ENCODE results near the gene RAD18. TPM values are rescaled to one million over a fixed set of nuclear protein-coding genes. Genes with fewer than 3 reads are reported as not detected.

RAD18 gene
- total and polyA plus RNA-seq, 9 of the 15 experiments (the other 6 are each of a cell fraction or from before 2014, with no cell fraction given), result 19.2 to 49.4 (median 34.4) TPM

DNA sequence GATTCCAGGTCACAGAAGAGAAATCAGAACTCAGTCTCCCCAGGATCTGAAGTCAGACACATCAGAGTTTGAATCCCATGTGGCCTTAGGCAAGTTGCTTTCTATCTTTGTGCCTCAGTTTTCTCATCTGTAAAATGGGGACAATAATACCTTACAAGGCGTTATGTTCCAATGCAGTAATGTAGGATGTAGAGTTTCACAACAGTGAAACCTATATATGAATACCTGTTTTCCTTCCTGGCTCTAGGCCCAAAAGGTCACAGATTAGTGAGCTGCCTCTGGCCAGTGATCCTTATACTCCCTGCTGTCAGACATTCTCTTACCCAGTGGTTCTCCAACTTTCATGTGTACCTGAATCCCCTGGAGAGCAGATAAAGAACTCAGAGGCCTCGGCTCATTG, 121.0 kb downstream of the RAD18 start:
- Histone ChIP-seq H3K4me2 (ENCODE audit: insufficient read depth, low read length) (no peak overlapping the region), H3K4me3 (no peak overlapping the region), H4K20me1 (replicated peaks; ENCODE audit: control insufficient read depth, insufficient read depth, low read length) (no peaks in the 10 kb centered on the region), H3K79me2 (ENCODE audit: control insufficient read depth, insufficient read depth, low read length) (no peaks in the 10 kb centered on the region), H2AFZ (ENCODE audit: low read depth, low read length) (no peak overlapping the region), H3K9ac (ENCODE audit: insufficient read depth in 1 of 2, low read depth in 2 of 2, low read length in 2 of 2) (no peak overlapping the region), H3K36me3 (ENCODE audit: control insufficient read depth, insufficient read depth, low read length) (no peaks in the 10 kb centered on the region), H3K4me1 (replicated peaks in 1 of 2; ENCODE audit: control insufficient read depth in 2 of 2, insufficient read depth in 2 of 2, low read length in 2 of 2) (no peaks in the 10 kb centered on the region), H3K9me1 (ENCODE audit: control insufficient read depth, insufficient read depth, low read length) (no peaks in the 10 kb centered on the region), H3K9me3 (replicated peaks; ENCODE audit: control insufficient read depth, insufficient read depth, low read depth, low read length) (no peaks in the 10 kb centered on the region), H3K27me3 (ENCODE audit: control insufficient read depth in 2 of 2, insufficient read depth in 2 of 2, low read length in 2 of 2) (no peaks in the 10 kb centered on the region), H3K27ac (ENCODE audit: extremely low read depth, low read depth, low read length) (no peak overlapping the region)
- DNase-seq (ENCODE audit: extremely low read depth in 1 of 4, low spot score in 3 of 4) (no peak), FAIRE-seq (no peak), ATAC-seq (no peak)
- 80% methylated on average over 2 of the region's 2 CpGs for WGBS (ENCODE audit: insufficient coverage, low coverage, missing lambda C conversion rate)
- POLR2A ChIA-PET, result interaction anchor here (0.9 kb wide), 1 partner anchor 20 kb away, joined by 3 read pairs; no protein-coding TSS in a partner anchor
- in situ Hi-C loops (cut with MboI), result no loop called here
- intact Hi-C loops (cut with micrococcal nuclease), result no loop called here
- CTCF ChIA-PET (ENCODE audit: low intra/inter-chr PET ratio), result no interaction called here
- BruUV-seq (replicated peaks), result no TSS peak
- peak; percentile 68 for TF ChIP-seq ADNP (tag; IDR thresholded peaks at IDR 0.05)
- TF ChIP-seq BRD9 (IDR thresholded peaks at IDR 0.05; ENCODE audit: low read depth, partially characterized antibody), result no peak
- peak; percentile 80 for TF ChIP-seq RBM25 (IDR thresholded peaks at IDR 0.05; ENCODE audit: low read depth, low read length, severe bottlenecking)
- peak; percentile 77 for TF ChIP-seq BCOR (IDR thresholded peaks at IDR 0.05)
- peak in 1 of 2 experiments; percentile 14; a peak in 1 of 4 replicates for TF ChIP-seq RCOR1 (IDR thresholded peaks at IDR 0.05; ENCODE audit: borderline replicate concordance in 1 of 2, low read depth in 2 of 2, low read length in 2 of 2)
- TF ChIP-seq KDM1A (IDR thresholded peaks at IDR 0.05), result peak; percentile 34 to 54; a peak in 2 of 4 replicates

DNA sequence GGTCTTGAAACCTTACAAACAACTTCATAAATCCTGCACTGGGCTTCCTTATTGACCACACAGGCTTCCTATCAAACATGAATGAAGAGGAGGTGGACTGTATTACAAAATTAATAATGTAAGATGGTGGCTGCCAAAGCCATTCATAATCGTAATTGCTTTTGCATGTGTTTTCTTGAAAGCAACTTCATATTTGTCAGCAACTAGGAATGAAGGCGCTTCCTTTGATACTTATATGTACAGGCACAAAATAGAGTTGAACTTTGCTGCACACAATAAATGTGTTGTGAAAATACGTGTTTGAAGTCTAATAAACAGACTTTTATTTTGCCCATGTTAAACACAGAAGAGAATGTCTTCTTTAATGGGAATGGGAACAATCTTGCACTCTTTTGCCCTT, 121.8 kb downstream of the RAD18 start:
- Histone ChIP-seq H3K9ac (ENCODE audit: insufficient read depth in 1 of 2, low read depth in 2 of 2, low read length in 2 of 2) (no peak overlapping the region), H3K27ac (ENCODE audit: extremely low read depth, low read depth, low read length) (no peak overlapping the region), H3K36me3 (ENCODE audit: control insufficient read depth, insufficient read depth, low read length) (no peaks in the 10 kb centered on the region), H3K4me3 (no peak overlapping the region), H3K9me3 (replicated peaks; ENCODE audit: control insufficient read depth, insufficient read depth, low read depth, low read length) (no peaks in the 10 kb centered on the region), H4K20me1 (replicated peaks; ENCODE audit: control insufficient read depth, insufficient read depth, low read length) (no peaks in the 10 kb centered on the region), H3K9me1 (ENCODE audit: control insufficient read depth, insufficient read depth, low read length) (no peaks in the 10 kb centered on the region), H3K4me2 (ENCODE audit: insufficient read depth, low read length) (no peak overlapping the region), H3K27me3 (ENCODE audit: control insufficient read depth in 2 of 2, insufficient read depth in 2 of 2, low read length in 2 of 2) (no peaks in the 10 kb centered on the region), H3K4me1 (replicated peaks in 1 of 2; ENCODE audit: control insufficient read depth in 2 of 2, insufficient read depth in 2 of 2, low read length in 2 of 2) (no peaks in the 10 kb centered on the region), H2AFZ (ENCODE audit: low read depth, low read length) (no peak overlapping the region), H3K79me2 (ENCODE audit: control insufficient read depth, insufficient read depth, low read length) (no peaks in the 10 kb centered on the region)
- ATAC-seq (no peak), DNase-seq (ENCODE audit: extremely low read depth in 1 of 4, low spot score in 3 of 4) (no peak), FAIRE-seq (no peak)
- ChIA-PET CTCF (ENCODE audit: low intra/inter-chr PET ratio) (no interaction called here), POLR2A (interaction anchor here (0.9 kb wide), 1 partner anchor 21 kb away, joined by 3 read pairs; no protein-coding TSS in a partner anchor)
- in situ Hi-C loops (cut with MboI), result no loop called here
- intact Hi-C loops (cut with micrococcal nuclease), result no loop called here
- 34% methylated on average over 3 of the region's 3 CpGs for WGBS (ENCODE audit: insufficient coverage, low coverage, missing lambda C conversion rate)
- BruUV-seq (replicated peaks), result no TSS peak
- TF ChIP-seq XRCC5 (IDR thresholded peaks at IDR 0.05; ENCODE audit: low read depth, low read length) (no peak), ZNF133 (CRISPR knock-in tag; IDR thresholded peaks at IDR 0.05) (no peak), ZFPM2 (CRISPR knock-in tag; IDR thresholded peaks at IDR 0.05) (no peak), ZFX (CRISPR knock-in tag; IDR thresholded peaks at IDR 0.05) (no peak), MIER1 (IDR thresholded peaks at IDR 0.05; ENCODE audit: low read depth) (no peak), TAL1 (IDR thresholded peaks at IDR 0.05) (no peak), FOXA1 (IDR thresholded peaks at IDR 0.05; ENCODE audit: borderline replicate concordance) (no peak), CREBBP (IDR thresholded peaks at IDR 0.05; ENCODE audit: low read depth, low read length) (no peak), ZSCAN32 (CRISPR knock-in tag; IDR thresholded peaks at IDR 0.05) (no peak)
- TF ChIP-seq, protein P1, sequence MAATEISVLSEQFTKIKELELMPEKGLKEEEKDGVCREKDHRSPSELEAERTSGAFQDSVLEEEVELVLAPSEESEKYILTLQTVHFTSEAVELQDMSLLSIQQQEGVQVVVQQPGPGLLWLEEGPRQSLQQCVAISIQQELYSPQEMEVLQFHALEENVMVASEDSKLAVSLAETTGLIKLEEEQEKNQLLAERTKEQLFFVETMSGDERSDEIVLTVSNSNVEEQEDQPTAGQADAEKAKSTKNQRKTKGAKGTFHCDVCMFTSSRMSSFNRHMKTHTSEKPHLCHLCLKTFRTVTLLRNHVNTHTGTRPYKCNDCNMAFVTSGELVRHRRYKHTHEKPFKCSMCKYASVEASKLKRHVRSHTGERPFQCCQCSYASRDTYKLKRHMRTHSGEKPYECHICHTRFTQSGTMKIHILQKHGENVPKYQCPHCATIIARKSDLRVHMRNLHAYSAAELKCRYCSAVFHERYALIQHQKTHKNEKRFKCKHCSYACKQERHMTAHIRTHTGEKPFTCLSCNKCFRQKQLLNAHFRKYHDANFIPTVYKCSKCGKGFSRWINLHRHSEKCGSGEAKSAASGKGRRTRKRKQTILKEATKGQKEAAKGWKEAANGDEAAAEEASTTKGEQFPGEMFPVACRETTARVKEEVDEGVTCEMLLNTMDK (IDR thresholded peaks at IDR 0.05; ENCODE audit: borderline replicate concordance, insufficient read depth, low read depth, low read length, poor library complexity, severe bottlenecking), result no peak
